ENCODE data around the gene MINDY4.

MINDY4 gene

DNA sequence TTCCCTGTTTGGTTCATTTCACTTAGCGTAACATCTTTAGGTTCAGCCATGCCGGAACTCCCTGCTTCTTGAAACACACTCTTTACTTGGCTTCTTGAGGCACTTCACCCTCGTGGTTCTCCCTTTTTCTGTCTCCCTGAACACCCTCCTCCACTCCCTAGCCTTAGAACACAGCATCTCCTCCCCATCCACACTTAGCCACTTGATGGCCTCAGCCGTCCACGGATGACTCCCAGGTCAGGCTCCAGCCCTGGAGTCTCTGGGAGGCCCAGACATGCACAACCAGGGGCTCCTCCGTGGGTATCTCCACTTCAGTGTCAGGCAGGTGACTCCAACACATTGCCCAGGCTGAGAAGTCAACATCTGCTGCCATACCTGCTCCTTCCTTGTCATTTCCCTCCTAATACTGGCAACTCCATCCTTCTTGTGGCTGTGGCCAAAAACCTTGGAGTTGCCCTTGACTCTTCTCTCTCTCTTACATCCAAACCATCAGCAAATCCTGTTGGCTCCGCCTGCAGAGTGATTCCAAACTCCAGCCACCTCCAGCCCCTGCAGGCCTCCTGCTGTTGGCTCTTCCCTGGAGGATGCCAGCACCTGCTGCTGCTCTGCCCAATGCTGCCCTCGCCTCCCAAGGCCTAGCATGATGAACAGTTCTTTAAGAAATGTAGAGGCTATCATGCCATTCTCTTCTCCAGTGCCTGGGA, 27.7 kb upstream of the MINDY4 start:
- no peak for DNase-seq

DNA sequence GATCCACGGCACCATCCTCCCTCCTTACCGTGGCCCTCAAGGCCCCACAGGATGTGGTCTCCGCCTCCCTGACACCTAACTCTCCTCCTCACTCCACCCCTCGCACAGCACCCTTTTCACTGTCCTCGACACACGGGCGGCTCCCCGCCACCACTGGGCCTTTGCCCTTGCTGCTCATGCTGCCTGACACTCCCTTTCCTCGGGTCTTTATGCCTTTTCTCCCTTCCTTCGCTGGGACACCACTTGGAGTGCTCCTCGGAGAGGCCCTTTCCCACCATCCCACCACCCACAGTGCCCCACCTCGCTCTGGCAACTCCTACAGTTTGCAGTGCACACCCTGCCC, 27.2 kb upstream of the MINDY4 start:
- DNase-seq: no peak

GRCh38 chr7:30745261-30745941, 25.8 kb upstream of the MINDY4 start:
- no peak for DNase-seq

- DNase-seq: no peak
Observed at GRCh38 chr7:30750010-30750409, 21.2 kb upstream of the MINDY4 start.

DNA sequence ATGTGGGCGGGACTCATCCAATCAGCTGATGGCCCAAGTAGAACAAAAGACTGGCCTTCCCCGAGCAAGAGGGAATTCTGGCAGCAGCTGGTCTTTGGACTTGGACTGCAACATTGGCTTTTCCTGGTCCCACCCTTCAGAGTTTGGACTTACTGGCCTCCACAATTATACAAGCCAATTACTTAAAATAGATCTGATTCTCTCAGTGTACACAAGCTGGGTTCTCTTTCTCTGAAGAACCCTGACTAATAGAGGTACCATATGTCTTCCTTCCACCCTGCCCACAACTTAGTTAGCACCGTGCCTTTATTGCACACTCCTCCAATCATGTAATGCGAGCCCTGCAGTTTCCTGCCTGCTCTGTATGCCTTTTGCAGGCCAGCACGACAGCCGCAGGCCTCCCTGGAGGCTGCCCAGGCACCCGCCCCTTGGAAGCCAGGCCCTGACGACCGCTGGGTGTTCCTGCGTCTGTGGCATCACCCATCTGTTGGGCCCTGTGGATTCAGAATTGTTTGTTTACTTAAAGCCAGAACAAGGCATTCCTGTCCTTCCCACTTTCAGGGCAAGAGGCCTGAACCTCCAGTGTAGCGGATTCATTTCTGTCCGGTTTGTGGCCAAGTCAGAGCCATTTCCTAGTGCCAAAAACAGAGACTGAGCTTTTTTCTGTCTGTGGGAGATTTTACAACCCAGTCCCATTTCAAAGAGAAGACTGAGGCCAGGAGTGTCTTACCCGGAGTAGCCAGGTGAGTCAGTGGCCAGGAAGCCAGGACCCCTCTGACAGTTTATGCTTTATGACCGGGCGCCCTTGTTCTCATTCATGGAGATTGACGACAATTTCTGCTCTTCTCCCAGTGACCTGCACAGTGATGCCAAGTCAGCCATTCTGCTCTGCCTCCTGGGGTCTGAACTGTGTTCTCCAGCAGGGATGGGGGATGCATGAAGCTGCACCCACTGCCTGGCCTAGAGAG, 20.2 kb upstream of the MINDY4 start:
- DNase-seq: no peak

- DNase-seq: no peak
Observed at GRCh38 chr7:30751696-30752273, 19.4 kb upstream of the MINDY4 start, which contains the start of gene INMT. Gene INMT, plus strand, starts transcription at chr7:30752135. Its CDS starts 16 bp downstream, at chr7:30752151.

DNA sequence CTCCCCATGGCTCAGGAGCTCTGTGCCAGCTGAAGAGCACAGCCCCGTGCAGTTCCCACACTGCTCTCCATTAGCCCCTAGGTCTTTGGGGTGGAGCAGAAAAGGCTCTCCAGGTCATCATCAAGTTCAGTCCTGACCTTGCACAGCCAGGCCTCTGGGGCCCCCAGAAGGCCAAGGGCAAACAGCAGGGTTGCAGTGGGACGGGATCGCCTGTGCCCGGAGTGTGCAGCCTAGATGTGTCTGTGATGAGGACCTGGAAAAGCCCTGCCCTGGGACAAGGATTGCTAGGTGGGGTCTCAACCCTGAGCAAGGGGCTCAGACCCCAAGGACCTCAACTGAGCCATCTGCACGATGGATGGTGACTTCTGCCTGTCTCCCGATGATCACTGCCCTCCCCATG, 18.7 kb upstream of the MINDY4 start:
- no peak for DNase-seq

DNA sequence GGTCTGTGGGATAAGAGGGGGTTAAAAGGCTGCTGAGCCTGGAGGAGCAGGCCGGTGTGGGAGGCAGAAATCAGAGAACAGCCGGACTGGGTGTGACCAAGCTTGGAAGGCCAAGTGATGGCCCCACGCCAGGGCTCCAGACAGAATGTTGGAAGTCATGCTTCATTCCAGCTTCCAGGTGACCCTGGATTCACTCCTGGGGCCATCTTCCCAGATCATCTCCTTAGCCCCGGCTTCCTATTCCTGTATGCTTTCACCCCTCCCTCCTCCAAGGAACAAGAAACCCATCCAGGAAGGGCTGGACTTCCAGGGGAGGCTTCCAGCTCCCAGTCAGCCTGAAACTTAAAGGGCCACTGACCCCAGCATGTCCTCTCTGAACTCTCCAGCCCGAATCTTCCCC, 18.2 kb upstream of the MINDY4 start:
- DNase-seq: no peak

- DNase-seq: no peak
Observed at GRCh38 chr7:30754315-30754877, 16.8 kb upstream of the MINDY4 start.

- DNase-seq: no peak
Observed at GRCh38 chr7:30755384-30756154, 15.6 kb upstream of the MINDY4 start.

- DNase-seq: no peak
Observed at GRCh38 chr7:30757342-30757692, 13.9 kb upstream of the MINDY4 start.

- no peak for DNase-seq
Observed at GRCh38 chr7:30760514-30761213, 10.6 kb upstream of the MINDY4 start.

- no peak for DNase-seq
Observed at GRCh38 chr7:30761214-30762156, 9.7 kb upstream of the MINDY4 start.

GRCh38 chr7:30764030-30764975, 6.9 kb upstream of the MINDY4 start:
- DNase-seq: no peak

DNA sequence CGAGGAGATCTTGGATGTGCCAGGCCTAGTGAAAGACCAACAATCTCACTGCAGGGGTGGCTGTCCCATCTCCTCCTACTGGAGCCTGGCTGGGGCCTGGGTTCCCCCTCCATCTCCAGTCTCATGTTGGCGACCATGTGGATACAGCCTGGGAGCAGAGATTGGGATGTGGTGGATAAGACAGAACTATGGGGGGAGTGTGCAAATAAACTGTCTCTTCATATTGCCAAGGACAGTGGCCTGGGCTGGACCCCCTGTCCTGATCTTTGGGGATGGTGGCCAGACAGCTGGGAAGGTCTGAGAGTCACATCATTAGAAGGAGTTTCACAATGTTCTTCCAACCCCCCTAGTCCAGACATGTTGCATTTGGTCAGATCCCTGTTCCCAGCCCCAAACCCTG, 5.8 kb upstream of the MINDY4 start:
- DNase-seq: no peak

DNA sequence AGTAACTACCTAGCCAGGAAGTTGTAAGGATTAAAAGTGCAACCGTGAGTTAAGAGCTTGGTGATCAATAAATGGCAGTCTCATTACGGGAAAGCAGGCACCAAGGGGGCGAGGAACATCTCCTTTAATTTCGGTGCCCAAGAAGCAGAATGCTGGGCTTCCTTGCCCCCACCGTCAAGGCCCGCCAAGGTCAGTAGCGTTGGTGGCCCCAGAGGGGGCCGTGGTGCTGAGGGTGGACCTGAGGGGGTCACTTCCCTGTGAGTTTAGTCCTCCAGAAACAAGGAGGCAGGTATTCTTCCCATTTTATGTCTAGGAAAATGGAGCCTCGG, 408 bp upstream of the MINDY4 start:
- no peak for DNase-seq

GRCh38 chr7:30771880-30772425, 736 bp downstream of the MINDY4 start:
- peak; percentile 60 for DNase-seq

DNA sequence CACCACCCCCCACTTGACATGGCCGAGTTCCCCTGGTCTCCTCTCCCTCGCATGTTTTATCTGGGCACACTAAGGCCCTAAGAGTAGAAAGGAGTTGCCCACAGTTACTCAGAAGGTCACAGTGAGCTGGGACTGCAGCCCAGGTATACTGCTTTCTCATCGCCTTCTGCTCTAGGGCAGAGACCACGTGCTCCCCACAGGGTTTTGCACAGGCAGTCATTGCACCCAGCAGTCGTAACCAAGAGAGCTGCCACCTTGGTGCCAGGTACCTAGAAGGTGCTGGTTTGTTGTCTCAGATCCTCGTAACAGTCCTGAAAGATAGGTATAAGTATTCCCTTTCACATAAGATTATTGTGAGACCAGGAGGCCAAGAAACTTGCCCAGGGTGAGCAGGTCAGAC, 1.8 kb downstream of the MINDY4 start:
- no peak for DNase-seq

DNA sequence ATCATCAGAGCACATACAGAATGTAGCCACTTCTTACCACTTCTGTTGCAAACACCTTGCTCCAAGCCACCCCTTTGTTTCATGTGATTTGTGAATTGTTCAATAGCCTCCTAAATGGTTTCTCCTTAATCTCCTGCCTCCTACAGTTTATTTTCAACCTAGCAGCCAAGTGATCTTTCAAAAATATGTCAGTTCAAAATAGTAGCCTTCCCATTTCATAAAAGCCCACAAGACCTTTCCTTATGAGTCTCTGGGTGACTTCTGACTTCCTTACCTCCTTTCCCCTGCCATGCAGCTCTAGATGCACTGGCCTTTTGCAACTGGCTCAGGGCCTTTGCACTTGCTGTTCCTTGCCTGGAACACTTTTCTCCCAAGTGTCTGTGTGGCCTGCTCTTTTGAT, 4.8 kb downstream of the MINDY4 start:
- DNase-seq: no peak
